NK-92 (cell line): ENCODE data around the gene GLT8D1.

Experiments
- DNase-seq: peaks from one replicate; lab custom pipeline; 2025; ENCODE audit not compliant: unreplicated experiment; lab: John Stamatoyannopoulos, UW

The GLT8D1 gene

DNA sequence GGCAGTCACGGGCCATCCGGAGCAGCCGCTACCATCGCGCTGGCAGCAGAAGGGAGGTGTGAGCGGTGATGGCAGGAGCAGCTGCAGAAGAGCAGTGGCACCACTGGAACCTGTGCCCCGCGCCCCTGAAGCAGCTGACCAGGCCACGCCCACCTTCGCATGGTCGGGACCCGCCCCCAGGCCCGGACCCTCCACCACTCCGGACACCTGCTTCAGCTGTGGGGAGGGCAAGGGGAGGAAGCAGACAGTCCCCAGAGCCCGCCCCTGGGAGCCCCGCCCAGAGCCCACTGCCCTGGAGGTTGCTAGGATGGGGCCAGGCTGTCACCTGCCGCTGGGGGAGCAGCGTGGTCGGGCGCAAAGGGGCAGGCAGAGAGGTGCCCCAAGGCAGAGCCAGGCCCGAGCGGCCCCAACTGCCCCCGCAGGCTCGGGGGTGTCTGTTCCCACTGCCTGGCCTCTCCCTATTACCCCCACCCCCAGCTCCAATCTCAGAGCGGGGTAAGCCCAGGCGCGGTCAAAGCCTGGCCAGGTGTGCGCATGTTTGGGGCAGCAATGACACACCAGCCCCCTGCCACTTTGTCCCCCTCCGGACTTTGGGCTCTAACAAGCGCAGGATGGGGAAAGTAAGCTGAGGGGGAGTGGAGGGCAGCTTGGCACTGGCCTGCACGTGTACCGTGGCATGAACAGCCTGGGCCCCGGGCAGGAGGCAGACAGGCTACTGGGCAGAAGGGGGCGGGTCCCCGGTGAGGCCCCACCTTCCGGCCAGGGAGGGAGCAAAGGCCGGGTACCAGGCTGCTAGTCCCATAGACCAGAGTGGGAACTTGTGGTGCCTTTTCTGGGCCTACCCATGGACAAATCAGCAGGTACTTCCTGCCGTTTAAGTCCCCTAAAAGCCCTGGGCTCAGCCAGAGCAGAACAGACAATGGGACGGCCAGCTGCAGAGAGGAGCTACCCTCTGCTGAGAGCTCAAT, 9.0 kb upstream of the GLT8D1 start:
- no peak for DNase-seq

- no peak for DNase-seq
Measured at GRCh38 chr3:52712291-52713212, 7.0 kb upstream of the GLT8D1 start.

GRCh38 chr3:52710512-52710911, 4.9 kb upstream of the GLT8D1 start:
- DNase-seq, result no peak

DNA sequence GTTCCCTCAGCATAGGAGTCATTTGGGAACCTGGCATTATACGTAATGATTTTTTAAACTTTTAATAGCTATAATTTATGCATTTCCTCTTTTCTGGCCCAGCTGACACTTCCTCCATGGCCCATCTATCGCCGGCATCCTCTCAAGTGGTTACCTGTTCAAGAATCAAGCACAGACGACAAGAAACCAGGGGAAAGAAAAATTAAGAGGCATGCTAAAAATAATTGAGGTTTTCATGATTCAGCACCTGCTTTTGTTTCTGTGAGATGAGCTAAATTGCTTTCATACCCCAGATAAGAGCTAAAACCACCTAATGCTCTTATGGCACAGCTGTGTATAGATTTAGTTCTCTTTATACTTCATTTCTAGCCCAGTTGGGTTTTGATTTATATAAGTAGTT, 2.0 kb upstream of the GLT8D1 start:
- no peak for DNase-seq

DNA sequence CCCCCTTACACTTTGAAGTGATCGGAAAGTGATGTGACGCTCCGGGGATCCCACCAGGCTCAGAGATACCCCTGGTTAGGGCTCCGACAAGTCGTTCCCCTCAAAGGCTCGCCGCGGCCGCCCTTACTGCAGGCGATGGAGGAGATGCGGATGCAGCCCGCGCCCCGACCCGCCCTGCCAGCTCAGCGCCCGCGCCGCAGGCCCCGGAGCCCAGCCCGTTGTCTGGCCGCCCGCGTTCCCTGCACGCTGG, 228 bp downstream of the GLT8D1 start:
- no peak for DNase-seq

- no peak for DNase-seq
Measured at GRCh38 chr3:52704611-52705437, 767 bp downstream of the GLT8D1 start.

DNA sequence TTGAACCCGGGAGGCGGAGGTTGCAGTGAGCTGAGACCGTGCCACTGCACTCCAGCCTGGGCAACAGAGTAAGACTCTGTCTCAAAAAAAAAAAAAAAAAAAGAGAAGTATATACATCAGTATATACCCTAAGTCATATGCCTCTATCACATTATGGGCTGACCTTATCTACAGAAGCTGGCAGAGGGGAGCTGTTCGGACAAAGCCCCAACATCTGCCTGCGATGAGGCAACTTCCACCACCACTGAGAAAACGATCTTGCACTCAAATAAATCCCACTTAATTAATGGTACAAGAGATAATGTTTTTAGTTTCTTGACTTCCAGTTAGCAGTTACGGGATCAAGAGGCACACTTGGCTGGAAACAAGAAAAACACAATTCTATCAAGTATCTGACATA, 2.2 kb downstream of the GLT8D1 start:
- DNase-seq, result no peak

- DNase-seq, result no peak
Measured at GRCh38 chr3:52697632-52697965, 8.0 kb downstream of the GLT8D1 start.

GRCh38 chr3:52696830-52697631, 8.6 kb downstream of the GLT8D1 start:
- no peak for DNase-seq

DNA sequence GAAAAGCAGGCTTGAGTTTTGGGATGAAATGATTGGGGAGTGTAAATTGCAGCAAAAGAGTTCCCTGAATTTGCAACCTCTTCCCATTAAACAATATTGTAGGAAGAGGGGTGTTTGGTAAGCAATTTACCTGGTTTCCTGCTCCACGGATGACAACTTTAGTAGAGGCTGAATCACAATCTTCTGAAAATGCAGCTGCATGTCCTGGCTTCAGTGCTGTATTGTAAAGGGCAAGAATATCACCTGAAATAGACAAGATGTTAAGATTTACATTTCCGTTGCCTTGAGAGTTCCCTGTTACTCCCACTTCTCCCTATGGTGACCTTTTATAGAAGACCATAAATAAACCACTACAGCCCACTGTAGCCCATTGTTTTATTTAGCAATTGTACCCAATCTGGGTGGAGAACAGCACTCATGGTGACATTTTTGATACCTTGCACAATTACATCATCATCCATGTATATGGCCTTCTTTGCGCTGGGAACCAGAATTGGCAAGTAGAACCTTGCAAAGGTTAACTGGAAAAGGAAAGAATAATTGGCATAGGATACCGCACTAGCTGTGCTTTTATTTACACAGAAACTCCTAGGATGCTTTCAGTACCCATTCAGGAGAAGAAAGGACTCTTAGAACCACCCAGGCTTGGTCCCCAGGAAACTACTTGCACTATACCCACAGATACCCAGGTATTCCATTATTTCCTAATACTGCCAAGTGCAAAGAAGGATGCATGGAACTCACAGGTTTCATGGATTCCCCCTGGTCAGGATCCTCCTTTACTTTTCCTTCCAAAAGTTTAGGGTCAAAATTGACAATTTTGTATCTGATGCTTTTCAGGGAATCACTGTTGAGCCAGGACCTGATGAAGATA, 9.6 kb downstream of the GLT8D1 start:
- no peak for DNase-seq

- no peak for DNase-seq
Measured at GRCh38 chr3:52694528-52695189, 10.9 kb downstream of the GLT8D1 start.

GRCh38 chr3:52693071-52693470, 12.5 kb downstream of the GLT8D1 start:
- DNase-seq, result no peak

GRCh38 chr3:52690560-52690959, 15.0 kb downstream of the GLT8D1 start:
- no peak for DNase-seq

GRCh38 chr3:52689151-52689550, 16.4 kb downstream of the GLT8D1 start:
- DNase-seq, result no peak

DNA sequence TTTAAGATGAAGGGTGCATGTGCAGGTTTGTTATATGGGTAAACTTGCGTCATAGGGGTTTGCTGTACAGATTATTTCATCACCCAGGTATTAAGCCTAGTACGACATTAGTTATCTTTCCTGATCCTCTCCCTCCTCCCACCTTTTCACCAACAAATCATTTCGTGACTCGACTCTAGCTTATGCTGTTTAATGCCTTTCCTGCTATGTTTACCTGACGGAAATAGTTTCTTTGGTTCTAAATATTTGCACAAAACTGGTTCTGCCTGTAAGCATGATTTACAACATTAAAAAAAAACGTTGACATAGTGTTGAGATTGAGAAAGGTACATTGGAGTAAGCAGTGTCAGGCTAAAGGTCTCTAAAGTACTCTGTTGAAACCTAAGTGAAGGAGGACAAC, 17.3 kb downstream of the GLT8D1 start:
- no peak for DNase-seq

DNA sequence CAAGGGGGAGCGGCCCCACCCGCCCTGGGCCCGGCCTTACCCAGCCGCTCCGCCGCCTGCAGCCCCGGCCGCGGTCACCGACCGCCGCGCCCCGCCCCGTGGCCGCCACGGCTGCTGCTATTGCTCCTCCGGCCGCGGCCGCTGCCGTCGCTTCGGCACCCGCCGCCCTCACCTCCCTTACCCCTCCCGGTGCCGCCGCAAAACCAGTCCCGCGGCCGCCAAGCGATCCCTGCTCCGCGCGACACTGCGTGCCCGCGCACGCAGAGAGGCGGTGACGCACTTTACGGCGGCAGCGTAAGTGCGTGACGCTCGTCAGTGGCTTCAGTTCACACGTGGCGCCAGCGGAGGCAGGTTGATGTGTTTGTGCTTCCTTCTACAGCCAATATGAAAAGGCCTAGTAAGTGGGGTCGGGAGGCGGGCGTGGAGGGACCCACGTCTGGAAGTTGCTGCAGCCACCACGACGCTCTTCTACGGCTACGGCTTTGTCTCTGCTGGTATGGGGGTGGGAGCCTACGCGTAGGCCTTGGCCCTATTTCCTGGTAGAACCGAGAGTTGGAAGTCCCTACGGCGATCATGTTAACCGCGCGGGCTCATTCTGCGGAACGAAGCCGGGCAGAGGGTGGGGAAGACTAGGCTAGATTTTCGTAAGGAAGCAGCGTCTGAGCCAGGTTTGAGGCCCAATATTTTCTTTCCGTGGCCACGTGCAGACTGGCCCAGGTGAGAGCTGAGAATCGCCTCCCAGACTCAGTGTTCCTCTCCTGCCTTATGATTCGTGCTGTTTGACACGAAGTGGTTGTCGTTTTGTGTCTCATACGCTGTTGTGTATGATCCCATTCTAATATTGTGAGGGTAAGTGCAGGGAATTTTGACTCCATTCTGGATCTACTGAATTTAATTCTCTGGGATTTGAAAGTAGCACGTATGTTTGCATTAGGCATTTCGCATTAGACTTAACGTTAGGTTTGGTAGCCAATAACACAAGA, 19.6 kb downstream of the GLT8D1 start, which contains the start of the genes GNL3 and PBRM1:
Gene GNL3 (plus strand): TSS at position 324 of the 983 bp plus-strand sequence. CDS start 61 bp downstream, at position 385.
Gene PBRM1 (minus strand): TSS at position 205 of the 983 bp plus-strand sequence.
- peak; percentile 49 for DNase-seq

DNA sequence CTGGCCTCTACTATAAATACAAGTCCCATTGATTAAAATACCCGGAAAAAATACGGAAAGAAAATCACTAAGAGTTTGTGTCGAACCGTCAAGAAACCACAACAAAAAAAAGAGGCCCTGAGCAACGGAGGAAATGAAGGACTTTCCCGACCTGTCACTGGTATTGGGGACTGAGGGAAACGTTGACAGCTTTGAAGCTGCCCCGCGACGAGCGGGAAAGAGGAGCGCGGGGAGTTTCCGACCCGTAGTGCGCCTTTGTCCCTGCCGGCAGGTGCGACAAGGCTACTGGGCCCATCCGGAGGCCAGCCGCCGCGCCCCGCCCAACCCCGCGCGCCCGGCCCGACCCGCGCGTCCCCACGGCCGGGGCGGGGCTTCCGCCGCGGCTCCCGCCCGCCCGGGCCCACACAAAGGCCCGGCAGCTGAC, 20.3 kb downstream of the GLT8D1 start:
- DNase-seq, result no peak

GRCh38 chr3:52684184-52684583, 21.4 kb downstream of the GLT8D1 start:
- no peak for DNase-seq
